ENCODE data around the gene FYTTD1. TPM values are rescaled to one million over a fixed set of nuclear protein-coding genes. Genes with fewer than 3 reads are reported as not detected.

FYTTD1 gene
- total RNA-seq, 1 experiment from 2014 or later = 70.7 TPM

DNA sequence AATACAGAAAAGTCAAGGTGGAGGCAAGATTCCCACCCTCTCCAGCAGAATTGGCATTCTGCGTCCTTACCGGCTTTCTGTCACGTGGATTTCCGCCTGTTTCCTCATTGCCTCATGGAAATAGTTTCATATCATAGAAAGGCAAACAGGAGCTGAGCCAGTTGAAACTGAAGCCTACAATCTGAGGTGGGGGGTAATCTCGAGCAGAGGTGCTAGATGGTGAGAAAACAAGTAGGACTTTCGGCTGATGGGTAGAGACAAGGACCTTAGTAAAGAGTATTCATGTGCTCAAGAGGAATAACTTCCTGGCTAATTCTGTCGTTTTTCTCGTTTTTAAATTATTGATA, 81.3 kb downstream of the FYTTD1 start:
- DNase-seq (ENCODE audit: low read depth, low spot score) (no peak), ATAC-seq (no peak)
- Histone ChIP-seq H3K27ac (ENCODE audit: low read depth, low read length) (no peak overlapping the region), H2AFZ (ENCODE audit: low read depth, low read length, poor library complexity, severe bottlenecking) (no peak overlapping the region), H3K9me3 (ENCODE audit: control insufficient read depth in 1 of 2, insufficient read depth in 1 of 2, low read depth in 1 of 2, low read length in 2 of 2) (no peaks in the 10 kb centered on the region), H3K9ac (ENCODE audit: low read length) (no peak overlapping the region), H3K27me3 (ENCODE audit: insufficient read depth, low read length) (no peaks in the 10 kb centered on the region), H3K9me2 (ENCODE audit: insufficient read depth) (no peaks in the 10 kb centered on the region), H3K4me1 (ENCODE audit: control insufficient read depth in 1 of 2, insufficient read depth in 2 of 2, low read length in 2 of 2) (no peaks in the 10 kb centered on the region), H3K36me3 (ENCODE audit: control insufficient read depth in 1 of 2, insufficient read depth in 2 of 2, low read length in 2 of 2) (peaks cover 13 to 17% of the 10 kb centered on the region in 2 experiments; a peak in 3 of 4 replicates), H4K20me1 (ENCODE audit: insufficient read depth) (no peaks in the 10 kb centered on the region), H3K4me2 (ENCODE audit: low read length) (no peak overlapping the region), H3K4me3 (replicated peaks in 1 of 2; ENCODE audit: low read depth in 1 of 2, low read length in 2 of 2) (no peak overlapping the region), H3K79me2 (ENCODE audit: insufficient read depth, low read length) (no peaks in the 10 kb centered on the region)
- CTCF ChIA-PET = no interaction called here
- intact Hi-C loops (cut with micrococcal nuclease) = no loop called here
- TF ChIP-seq EZH2 (IDR thresholded peaks at IDR 0.05) (no peak), ELF1 (IDR thresholded peaks at IDR 0.05; ENCODE audit: borderline replicate concordance, low read depth) (no peak), POLR2AphosphoS5 (IDR thresholded peaks at IDR 0.05; ENCODE audit: low read depth, low read length) (no peak)
- POLR2A ChIA-PET = no interaction called here
- RAD21 ChIA-PET (ENCODE audit: low non-redundant PET in 1 of 2, low total read pairs in 2 of 2, uncharacterized antibody in 2 of 2, unreplicated experiment in 2 of 2) = no interaction called here
- BruUV-seq (replicated peaks) = no TSS peak

DNA sequence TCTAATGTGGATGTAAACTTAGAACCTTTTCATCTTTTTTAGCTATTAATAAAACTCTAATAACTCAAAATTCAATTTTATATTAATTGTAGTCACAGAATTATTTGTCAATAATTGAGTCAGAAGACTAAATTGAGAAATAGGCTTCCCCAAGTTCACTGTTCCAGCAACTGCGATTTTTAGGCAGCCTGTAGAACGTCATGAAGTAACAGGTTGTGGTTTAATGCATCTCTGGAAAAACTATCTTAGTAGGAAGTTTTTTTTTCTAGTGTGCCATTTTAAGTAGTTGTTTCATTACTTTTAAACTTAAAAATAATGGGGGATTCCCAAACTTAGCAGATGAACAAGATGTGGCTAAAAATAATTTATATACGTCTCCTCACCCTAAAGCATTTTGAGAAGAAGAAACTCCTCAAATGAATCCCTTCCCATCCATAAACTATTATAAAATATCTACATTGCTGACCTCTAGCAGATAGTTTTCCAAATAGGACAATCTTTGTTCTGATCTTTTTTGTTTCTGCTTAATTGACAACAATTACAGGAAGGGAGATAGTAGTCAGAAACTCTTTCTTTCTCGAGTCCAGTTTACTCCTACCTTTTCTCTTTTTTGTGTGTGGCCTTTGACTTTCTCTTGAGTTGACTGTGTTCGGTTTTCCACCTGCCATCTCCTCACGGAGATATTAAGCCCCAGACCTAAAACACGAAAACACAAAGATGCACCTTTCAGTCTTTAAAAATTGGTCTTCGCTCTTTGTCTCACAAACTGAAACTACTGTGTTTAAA, 84.4 kb downstream of the FYTTD1 start:
- CTCF ChIA-PET = no interaction called here
- Histone ChIP-seq H2AFZ (ENCODE audit: low read depth, low read length, poor library complexity, severe bottlenecking) (no peak overlapping the region), H3K9me2 (ENCODE audit: insufficient read depth) (no peaks in the 10 kb centered on the region), H3K4me1 (ENCODE audit: control insufficient read depth in 1 of 2, insufficient read depth in 2 of 2, low read length in 2 of 2) (no peaks in the 10 kb centered on the region), H3K9me3 (ENCODE audit: control insufficient read depth in 1 of 2, insufficient read depth in 1 of 2, low read depth in 1 of 2, low read length in 2 of 2) (no peaks in the 10 kb centered on the region), H3K4me2 (ENCODE audit: low read length) (no peak overlapping the region), H3K27ac (ENCODE audit: low read depth, low read length) (no peak overlapping the region), H3K9ac (ENCODE audit: low read length) (no peak overlapping the region), H3K36me3 (ENCODE audit: control insufficient read depth in 1 of 2, insufficient read depth in 2 of 2, low read length in 2 of 2) (peaks cover 7 to 10% of the 10 kb centered on the region in 2 experiments; a peak in 3 of 4 replicates), H3K79me2 (ENCODE audit: insufficient read depth, low read length) (no peaks in the 10 kb centered on the region), H3K4me3 (replicated peaks in 1 of 2; ENCODE audit: low read depth in 1 of 2, low read length in 2 of 2) (no peak overlapping the region), H4K20me1 (ENCODE audit: insufficient read depth) (no peaks in the 10 kb centered on the region), H3K27me3 (ENCODE audit: insufficient read depth, low read length) (no peaks in the 10 kb centered on the region)
- ATAC-seq (no peak), DNase-seq (ENCODE audit: low read depth, low spot score) (no peak)
- intact Hi-C loops (cut with micrococcal nuclease) = no loop called here
- no peak for TF ChIP-seq JUND (IDR thresholded peaks at IDR 0.05)
- RAD21 ChIA-PET (ENCODE audit: low non-redundant PET in 1 of 2, low total read pairs in 2 of 2, uncharacterized antibody in 2 of 2, unreplicated experiment in 2 of 2) = no interaction called here
- POLR2A ChIA-PET = no interaction called here
- no TSS peak for BruUV-seq (replicated peaks)

All from HCT116 (cell line).